ENCODE data around the gene NDST3.

Gene NDST3

GRCh38 chr4:118034053-118034785 lies at the start of gene NDST3:
Gene NDST3 (plus strand): TSS chr4:118034486. CDS start chr4:118053911, 19,425 bp downstream.
- DNase-seq (ENCODE audit: low read depth in 2 of 2) = no peak

- no peak for DNase-seq (ENCODE audit: low read depth in 2 of 2)
Observed at GRCh38 chr4:117986321-117986720, 48.0 kb upstream of the NDST3 start.

- DNase-seq (ENCODE audit: low read depth in 2 of 2) = no peak
Observed at GRCh38 chr4:117987464-117987863, 46.8 kb upstream of the NDST3 start.

GRCh38 chr4:117996891-117997290 lies 37.4 kb upstream of the NDST3 start:
- DNase-seq (ENCODE audit: low read depth in 2 of 2) = no peak

GRCh38 chr4:118004088-118004487 lies 30.2 kb upstream of the NDST3 start:
- DNase-seq (ENCODE audit: low read depth in 2 of 2) = no peak

GRCh38 chr4:118005883-118006282 lies 28.4 kb upstream of the NDST3 start:
- DNase-seq (ENCODE audit: low read depth in 2 of 2) = no peak

GRCh38 chr4:118012142-118012541 lies 22.1 kb upstream of the NDST3 start:
- DNase-seq (ENCODE audit: low read depth in 2 of 2) = no peak

GRCh38 chr4:118014831-118015230 lies 19.5 kb upstream of the NDST3 start:
- DNase-seq (ENCODE audit: low read depth in 2 of 2) = no peak

- no peak for DNase-seq (ENCODE audit: low read depth in 2 of 2)
Observed at GRCh38 chr4:118018381-118019145, 15.7 kb upstream of the NDST3 start.

- DNase-seq (ENCODE audit: low read depth in 2 of 2) = no peak
Observed at GRCh38 chr4:118026806-118027205, 7.5 kb upstream of the NDST3 start.

- DNase-seq (ENCODE audit: low read depth in 2 of 2) = no peak
Observed at GRCh38 chr4:118029224-118029623, 5.1 kb upstream of the NDST3 start.

GRCh38 chr4:118032691-118033090 lies 1.6 kb upstream of the NDST3 start:
- no peak for DNase-seq (ENCODE audit: low read depth in 2 of 2)

- DNase-seq (ENCODE audit: low read depth in 2 of 2) = no peak
Observed at GRCh38 chr4:118033148-118034052, 886 bp upstream of the NDST3 start.

- DNase-seq (ENCODE audit: low read depth in 2 of 2) = no peak
Observed at GRCh38 chr4:118035309-118035708, 1.0 kb downstream of the NDST3 start.

- DNase-seq (ENCODE audit: low read depth in 2 of 2) = no peak
Observed at GRCh38 chr4:118036336-118036735, 2.0 kb downstream of the NDST3 start.

- no peak for DNase-seq (ENCODE audit: low read depth in 2 of 2)
Observed at GRCh38 chr4:118037955-118038354, 3.7 kb downstream of the NDST3 start.

GRCh38 chr4:118046323-118046722 lies 12.0 kb downstream of the NDST3 start:
- DNase-seq (ENCODE audit: low read depth in 2 of 2) = no peak

GRCh38 chr4:118047043-118047442 lies 12.8 kb downstream of the NDST3 start:
- DNase-seq (ENCODE audit: low read depth in 2 of 2) = no peak

- no peak for DNase-seq (ENCODE audit: low read depth in 2 of 2)
Observed at GRCh38 chr4:118058955-118059354, 24.7 kb downstream of the NDST3 start.

- no peak for DNase-seq (ENCODE audit: low read depth in 2 of 2)
Observed at GRCh38 chr4:118059397-118059796, 25.1 kb downstream of the NDST3 start.

- no peak for DNase-seq (ENCODE audit: low read depth in 2 of 2)
Observed at GRCh38 chr4:118076958-118077766, 42.9 kb downstream of the NDST3 start.

Data from activated CD8-positive, alpha-beta memory T cell treated with anti-CD3 and anti-CD28 coated beads for 4 hours (primary cell).